Left ventricle myocardium inferior (tissue), 1 donor: ENCODE results near the gene EIF4B. TPM values are rescaled to one million over a fixed set of nuclear protein-coding genes. Genes with fewer than 3 reads are reported as not detected.

Experiments
- DNase-seq: peaks from one replicate; pipeline ENCODE4 v3.0.0-alpha.2; 2020
- H3K27ac ChIP-seq: fragments of 200-600 bp; replicated peaks from 2 replicates; pipeline ENCODE4 v1.8.0; 2021
- H3K27me3 ChIP-seq: fragments of 200-600 bp; 2 replicates; pipeline ENCODE4 v1.8.0; 2021; ENCODE audit warnings: low read depth
- H3K36me3 ChIP-seq: fragments of 200-600 bp; 2 replicates; pipeline ENCODE4 v1.8.0; 2021
- H3K4me1 ChIP-seq: fragments of 200-600 bp; 2 replicates; pipeline ENCODE4 v1.8.0; 2021
- H3K4me3 ChIP-seq: fragments of 200-600 bp; 2 replicates; pipeline ENCODE4 v1.8.0; 2021; ENCODE audit warnings: mild to moderate bottlenecking, moderate library complexity
- H3K9me3 ChIP-seq: fragments of 200-600 bp; replicated peaks from 2 replicates; pipeline ENCODE4 v1.8.0; 2021
- CTCF ChIP-seq: fragments of 200-600 bp; IDR thresholded peaks from 2 replicates; pipeline ENCODE4 v1.8.0; 2021; ENCODE audit warnings: antibody characterized with exemption, mild to moderate bottlenecking, borderline replicate concordance
- intact Hi-C: fragments of 100-400 bp; cut with micrococcal nuclease; formaldehyde crosslinking; loops from one replicate; pipeline ENCODE4 v1.11.0; 2022
- total RNA-seq: library from RNA; stranded (reverse); fragmentation: NEBNext Ultra II Directional; extraction: Animal tissue kit (Norgen Biotek cat#: 25700); gene quantifications from one replicate; pipeline ENCODE4 v1.2.1, GENCODE V29; 2021
- donor health status: DM: no; HTN: yes; CAD: no; lungs with severe emphysema.

Gene EIF4B
- total RNA-seq, 1 donor from 2014 or later = 390 TPM

DNA sequence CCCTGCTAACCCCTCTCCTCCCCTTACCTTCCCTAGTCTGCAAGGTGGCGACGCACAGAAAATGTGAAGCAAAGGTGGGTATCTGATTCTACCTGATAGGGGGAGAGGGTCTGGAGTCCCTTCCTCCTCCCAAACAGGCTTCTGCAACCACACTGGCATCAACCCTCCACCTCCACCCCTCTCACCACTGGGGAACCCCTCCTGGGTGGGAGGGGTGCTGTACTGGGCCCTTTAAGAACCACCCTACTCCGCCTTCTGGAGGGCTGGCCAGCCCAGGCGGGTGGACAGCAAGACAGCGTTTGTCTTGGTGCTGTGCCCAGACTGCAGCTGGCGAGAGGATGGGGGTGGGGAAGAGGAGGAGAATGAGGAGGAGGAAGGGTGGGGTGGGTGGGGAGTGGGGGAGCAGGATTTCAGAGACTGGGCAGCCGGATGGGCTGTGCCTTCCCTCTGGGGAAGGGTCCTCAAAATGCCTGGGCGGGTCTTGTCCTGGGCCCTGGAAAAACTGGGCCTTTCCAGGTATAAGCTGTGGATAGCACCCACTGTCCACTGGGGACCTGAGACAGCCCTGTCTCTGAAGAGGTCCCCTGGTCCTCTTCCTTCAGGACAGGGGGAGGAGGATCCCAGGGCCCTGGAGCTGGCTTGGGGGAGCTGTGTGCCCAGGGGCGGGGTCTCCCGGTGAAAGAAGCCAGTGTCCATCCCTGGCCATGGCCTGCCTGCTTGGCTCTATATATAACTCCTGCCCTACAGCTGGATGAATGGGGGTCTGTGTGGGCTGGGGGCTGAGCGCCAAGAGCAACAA, 46.4 kb downstream of the EIF4B start:
- peaks cover 100% of the 10 kb centered on the region for H3K4me1 ChIP-seq
- peak overlapping the region; percentile 87 for H3K4me3 ChIP-seq
- DNase-seq = peak; percentile 95
- no peak for TF ChIP-seq CTCF
- H3K9me3 ChIP-seq = no peaks in the 10 kb centered on the region
- H3K27ac ChIP-seq = peak overlapping the region; percentile 100
- peaks cover 41% of the 10 kb centered on the region for H3K36me3 ChIP-seq
- no peaks in the 10 kb centered on the region for H3K27me3 ChIP-seq
- intact Hi-C loops = no loop called here

DNA sequence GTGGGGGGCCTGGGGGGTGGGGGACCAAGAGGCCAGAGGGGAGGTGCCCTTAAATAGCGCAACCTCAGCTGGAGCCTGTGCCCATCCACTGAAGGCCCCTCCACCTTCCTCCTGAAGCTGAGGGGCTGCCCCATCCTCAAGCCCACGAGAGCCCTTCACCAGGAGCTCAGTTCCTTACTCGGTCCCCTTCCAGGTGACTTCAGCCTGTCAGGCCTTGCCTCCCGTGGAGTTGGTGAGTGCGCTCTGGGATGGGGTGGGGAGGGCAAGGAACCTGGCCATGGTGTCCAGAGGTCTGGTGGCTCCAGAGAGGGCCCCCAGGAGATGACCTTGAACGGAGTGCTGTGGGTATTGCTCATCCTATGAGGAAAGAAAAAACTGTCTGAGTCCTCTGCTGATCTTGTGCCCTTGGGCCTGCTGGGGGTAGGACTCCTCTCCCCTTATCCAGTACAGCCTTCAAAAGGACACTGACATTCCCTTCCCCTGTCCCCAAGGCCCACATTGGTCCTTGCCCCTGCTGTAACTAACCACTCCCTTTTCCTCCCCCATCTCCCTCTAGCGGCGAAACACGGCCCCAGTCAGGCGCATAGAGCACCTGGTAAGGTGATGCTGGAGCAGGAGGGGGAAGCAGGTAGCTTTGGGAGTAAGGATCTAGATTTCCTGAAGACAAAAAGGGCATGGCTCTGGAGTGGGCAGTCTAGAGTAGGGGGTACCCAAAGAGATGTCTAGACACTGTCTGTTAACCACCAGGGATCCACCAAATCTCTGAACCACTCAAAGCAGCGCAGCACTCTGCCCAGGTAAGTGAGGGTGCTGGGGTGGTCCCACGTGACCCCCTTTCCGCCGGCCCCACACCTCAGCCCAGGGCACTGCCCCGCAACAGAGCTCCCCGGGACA, 47.2 kb downstream of the EIF4B start:
- intact Hi-C loops = no loop called here
- peaks cover 49% of the 10 kb centered on the region for H3K36me3 ChIP-seq
- H3K4me1 ChIP-seq = peaks cover 99% of the 10 kb centered on the region

DNA sequence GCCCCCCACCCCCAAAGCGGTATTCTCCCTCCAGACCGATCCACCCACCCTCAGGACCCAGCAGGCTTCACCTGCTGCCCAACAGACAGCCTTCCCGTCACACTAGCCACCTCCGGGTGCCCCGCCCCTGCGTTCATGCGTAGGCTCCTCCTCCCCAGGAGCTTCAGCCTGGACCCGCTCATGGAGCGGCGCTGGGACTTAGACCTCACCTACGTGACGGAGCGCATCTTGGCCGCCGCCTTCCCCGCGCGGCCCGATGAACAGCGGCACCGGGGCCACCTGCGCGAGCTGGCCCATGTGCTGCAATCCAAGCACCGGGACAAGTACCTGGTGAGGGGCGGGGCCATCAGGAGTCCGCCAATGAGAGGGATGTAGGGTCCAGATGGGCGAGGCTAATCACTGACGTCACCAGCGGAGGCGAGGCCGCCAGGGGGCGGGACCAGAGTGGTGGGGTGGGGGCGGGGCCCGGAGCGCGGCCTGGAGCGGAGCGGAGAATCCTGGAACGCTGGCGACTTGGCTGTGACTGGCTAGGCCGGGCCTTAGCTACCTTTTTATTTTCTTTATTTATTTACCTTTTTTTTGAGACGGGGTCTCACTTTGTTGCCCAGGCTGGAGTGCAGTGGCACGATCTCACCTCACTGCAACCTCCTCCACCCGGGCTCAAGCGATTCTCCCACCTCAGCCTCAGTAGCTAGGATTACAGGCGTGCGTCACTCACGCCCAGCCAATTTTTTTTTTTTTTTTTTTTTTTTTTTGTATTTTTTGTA, 48.0 kb downstream of the EIF4B start:
- H3K27me3 ChIP-seq = no peaks in the 10 kb centered on the region
- intact Hi-C loops = no loop called here
- peaks cover 56% of the 10 kb centered on the region for H3K36me3 ChIP-seq
- peaks cover 99% of the 10 kb centered on the region for H3K4me1 ChIP-seq
- TF ChIP-seq CTCF = no peak
- peak overlapping the region; percentile 100 for H3K27ac ChIP-seq
- H3K4me3 ChIP-seq = peak overlapping the region; percentile 87
- no peaks in the 10 kb centered on the region for H3K9me3 ChIP-seq
- DNase-seq = peak; percentile 94

More for the DNA sequence above, 47.2 kb downstream of the EIF4B start:
- peak; percentile 78 for TF ChIP-seq CTCF
- peak overlapping the region; percentile 100 for H3K27ac ChIP-seq
- H3K4me3 ChIP-seq = peak overlapping the region; percentile 87
- H3K9me3 ChIP-seq = no peaks in the 10 kb centered on the region
- H3K27me3 ChIP-seq = no peaks in the 10 kb centered on the region
- peak; percentile 55 for DNase-seq

DNA sequence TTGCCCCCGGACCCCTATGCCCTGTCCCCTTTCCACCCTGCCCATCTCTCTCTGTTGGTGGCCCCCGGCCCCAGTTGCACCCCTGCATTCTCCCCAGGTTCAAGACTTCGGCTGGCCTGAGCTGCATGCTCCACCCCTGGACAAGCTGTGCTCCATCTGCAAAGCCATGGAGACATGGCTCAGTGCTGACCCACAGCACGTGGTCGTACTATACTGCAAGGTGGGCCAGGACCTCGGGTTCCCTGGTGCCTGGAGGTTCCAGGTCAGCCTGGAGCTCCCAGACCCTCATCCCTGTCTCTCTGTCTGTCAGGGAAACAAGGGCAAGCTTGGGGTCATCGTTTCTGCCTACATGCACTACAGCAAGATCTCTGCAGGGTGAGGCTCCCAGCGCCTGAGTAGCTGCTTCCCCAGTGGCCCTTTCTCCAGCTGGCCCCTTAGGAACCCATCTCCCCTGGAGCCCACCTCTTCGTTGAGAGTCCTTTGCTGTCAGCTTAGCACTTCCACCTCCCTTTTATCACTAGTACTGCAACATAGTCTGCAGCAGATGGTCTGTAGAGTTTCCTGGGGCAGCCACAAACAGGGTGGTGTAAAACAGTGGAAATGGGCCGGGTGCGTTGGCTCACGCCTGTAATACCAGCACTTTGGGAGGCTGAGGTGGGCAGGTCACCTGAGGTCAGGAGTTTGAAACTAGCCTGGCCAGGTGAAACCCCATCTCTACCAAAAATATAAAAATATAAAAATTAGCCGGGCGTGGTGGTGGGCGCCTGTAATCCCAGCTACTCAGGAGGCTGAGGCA, 49.4 kb downstream of the EIF4B start:
- H3K27me3 ChIP-seq = no peaks in the 10 kb centered on the region
- H3K27ac ChIP-seq = peak overlapping the region; percentile 100
- DNase-seq = no peak
- intact Hi-C loops = no loop called here
- H3K36me3 ChIP-seq = peaks cover 70% of the 10 kb centered on the region
- H3K4me3 ChIP-seq = no peak overlapping the region
- no peak for TF ChIP-seq CTCF
- H3K4me1 ChIP-seq = peaks cover 99% of the 10 kb centered on the region
- H3K9me3 ChIP-seq = no peaks in the 10 kb centered on the region
